Epithelial cell of proximal tubule (primary cell): ENCODE measurements around the gene IFT122. TPM values are rescaled to one million over a fixed set of nuclear protein-coding genes. Genes with fewer than 3 reads are reported as not detected.

Experiments used
- DNase-seq: peaks from one replicate; pipeline ENCODE4 v3.0.0-alpha.2; 2011; ENCODE audit warnings: low read depth
- H3K4me3 ChIP-seq: 2 replicates; pipeline ENCODE4 v1.5.1; 2011; ENCODE audit warnings: low read depth, mild to moderate bottlenecking, low read length
- CTCF ChIP-seq: conservative IDR thresholded peaks from 2 replicates; pipeline ENCODE4 v1.5.1; 2012; ENCODE audit warnings: low read depth, mild to moderate bottlenecking, low read length
- total RNA-seq: library from RNA; depleted of rRNA; stranded (reverse); fragments of >200 nt; gene quantifications from 2 replicates; pipeline ENCODE4 v1.2.3, GENCODE V29; 2015

IFT122 gene
- total RNA-seq, 1 donor from 2014 or later: 15.2 TPM

- DNase-seq: no peak
- no peak for TF ChIP-seq CTCF
- H3K4me3 ChIP-seq: peak overlapping the region; percentile 86
Measured at GRCh38 chr3:129441782-129442181, 1.8 kb downstream of the IFT122 start.

GRCh38 chr3:129442486-129442885 is 2.5 kb downstream of the IFT122 start:
- no peak for TF ChIP-seq CTCF
- no peak for DNase-seq
- H3K4me3 ChIP-seq: no peak overlapping the region

- no peak overlapping the region for H3K4me3 ChIP-seq
- no peak for DNase-seq
- TF ChIP-seq CTCF: no peak
Measured at GRCh38 chr3:129442947-129443346, 2.9 kb downstream of the IFT122 start.

GRCh38 chr3:129445471-129445870 is 5.4 kb downstream of the IFT122 start:
- H3K4me3 ChIP-seq: no peak overlapping the region
- no peak for DNase-seq
- no peak for TF ChIP-seq CTCF

GRCh38 chr3:129446926-129447325 is 6.9 kb downstream of the IFT122 start:
- H3K4me3 ChIP-seq: peak overlapping the region; percentile 25
- no peak for TF ChIP-seq CTCF
- no peak for DNase-seq

- no peak for TF ChIP-seq CTCF
- DNase-seq: peak; percentile 94
- peak overlapping the region; percentile 48 for H3K4me3 ChIP-seq
Measured at GRCh38 chr3:129448186-129448895, 8.3 kb downstream of the IFT122 start.
